Esophagus (tissue), 2 donors: ENCODE results near the gene ADAMTSL2. TPM values are rescaled to one million over a fixed set of nuclear protein-coding genes. Genes with fewer than 3 reads are reported as not detected.

ENCODE experiments used
- H3K27ac ChIP-seq, 2 donors: one replicate each; pipeline ENCODE4 v1.5.1; 2013; ENCODE audit warnings: low read depth in 2 of 2, mild to moderate bottlenecking in 2 of 2, inconsistent platforms in 1 of 2, low read length in 1 of 2, moderate library complexity in 1 of 2
- H3K27me3 ChIP-seq, 2 donors: one replicate each; pipeline ENCODE4 v1.6.1; 2013; ENCODE audit warnings: low read length in 2 of 2, control low read depth in 1 of 2, mild to moderate bottlenecking in 1 of 2; ENCODE audit not compliant: insufficient read depth in 2 of 2, control insufficient read depth in 1 of 2
- H3K36me3 ChIP-seq, 2 donors: one replicate each; pipeline ENCODE4 v1.6.1; 2013; ENCODE audit warnings: low read length in 1 of 2; ENCODE audit not compliant: control insufficient read depth in 2 of 2, insufficient read depth in 2 of 2
- H3K4me1 ChIP-seq, 2 donors: one replicate each; pipeline ENCODE4 v1.6.1; 2013; ENCODE audit warnings: low read length in 1 of 2; ENCODE audit not compliant: control insufficient read depth in 2 of 2, insufficient read depth in 2 of 2
- H3K4me3 ChIP-seq, 2 donors: one replicate each; pipeline ENCODE4 v1.5.1; 2013; ENCODE audit warnings: low read length in 2 of 2, mild to moderate bottlenecking in 2 of 2, low read depth in 1 of 2, moderate library complexity in 1 of 2
- H3K9me3 ChIP-seq, 2 donors: one replicate each; pipeline ENCODE4 v1.6.1; 2013; ENCODE audit warnings: mild to moderate bottlenecking in 2 of 2, low read depth in 1 of 2, low read length in 1 of 2, moderate library complexity in 1 of 2; ENCODE audit not compliant: control insufficient read depth in 2 of 2, insufficient read depth in 1 of 2
- WGBS, 2 donors: extraction: QIAGEN DNeasy Blood & Tissue Kit; methylation state at CpG; one replicate each; pipeline ENCODE4 v1.1.7; 2013; 5-methylcytosine and 5-hydroxymethylcytosine counted together
- polyA plus RNA-seq, 2 donors: library from polyadenylated mRNA; stranded (reverse); fragments of 200-250 nt; gene quantifications; one replicate each; pipeline ENCODE4 v1.2.3, GENCODE V29; 2013
- donor health status: healthy with polysubstance abuse.
- donor health status: Bipolar disorder and iron deficiency.

Gene ADAMTSL2
- polyA plus RNA-seq, 2 donors: 0.60 to 1.0 TPM

GRCh38 chr9:133577737-133578112 lies 43.2 kb downstream of the ADAMTSL2 start:
- H3K27me3 ChIP-seq: no peaks in the 10 kb centered on the region
- H3K36me3 ChIP-seq: no peaks in the 10 kb centered on the region
- H3K4me1 ChIP-seq: peaks cover 2 to 6% of the 10 kb centered on the region in 2 donors
- no peaks in the 10 kb centered on the region for H3K9me3 ChIP-seq
- 80 to 84% methylated on average over 3 of the region's 3 CpGs for WGBS, 2 donors
- no peak overlapping the region for H3K27ac ChIP-seq
- no peak overlapping the region for H3K4me3 ChIP-seq

GRCh38 chr9:133578524-133579441 lies 44.3 kb downstream of the ADAMTSL2 start:
- WGBS, 2 donors: 55 to 68% methylated on average over 38 to 41 of the region's 41 CpGs
- Histone ChIP-seq H3K27ac (no peak overlapping the region), H3K4me3 (no peak overlapping the region), H3K9me3 (no peaks in the 10 kb centered on the region), H3K27me3 (no peaks in the 10 kb centered on the region), H3K4me1 (peaks cover 0 to 2% of the 10 kb centered on the region in 2 donors), H3K36me3 (no peaks in the 10 kb centered on the region)

- Histone ChIP-seq H3K27ac (no peak overlapping the region), H3K36me3 (no peaks in the 10 kb centered on the region), H3K9me3 (no peaks in the 10 kb centered on the region), H3K4me1 (peaks cover 0 to 2% of the 10 kb centered on the region in 2 donors), H3K4me3 (no peak overlapping the region), H3K27me3 (no peaks in the 10 kb centered on the region)
- WGBS, 2 donors: 71 to 79% methylated on average over 31 of the region's 31 CpGs
Measured at GRCh38 chr9:133579601-133580418, 45.3 kb downstream of the ADAMTSL2 start.

- Histone ChIP-seq H3K4me3 (no peak overlapping the region), H3K27ac (no peak overlapping the region), H3K9me3 (no peaks in the 10 kb centered on the region), H3K36me3 (no peaks in the 10 kb centered on the region), H3K4me1 (peaks cover 0 to 2% of the 10 kb centered on the region in 2 donors), H3K27me3 (peaks cover 0 to 4% of the 10 kb centered on the region in 2 donors)
- 50 to 63% methylated on average over 6 of the region's 6 CpGs for WGBS, 2 donors
Measured at GRCh38 chr9:133580419-133580738, 45.9 kb downstream of the ADAMTSL2 start.

- H3K27ac ChIP-seq: no peak overlapping the region
- no peak overlapping the region for H3K4me3 ChIP-seq
- H3K27me3 ChIP-seq: peaks cover 0 to 8% of the 10 kb centered on the region in 2 donors
- H3K36me3 ChIP-seq: no peaks in the 10 kb centered on the region
- peaks cover 0 to 2% of the 10 kb centered on the region in 2 donors for H3K4me1 ChIP-seq
- 80 to 83% methylated on average over 4 of the region's 4 CpGs for WGBS, 2 donors
- no peaks in the 10 kb centered on the region for H3K9me3 ChIP-seq
Measured at GRCh38 chr9:133581011-133581410, 46.5 kb downstream of the ADAMTSL2 start.

GRCh38 chr9:133581513-133582343 lies 47.2 kb downstream of the ADAMTSL2 start:
- H3K4me3 ChIP-seq: no peak overlapping the region
- H3K4me1 ChIP-seq: peaks cover 0 to 2% of the 10 kb centered on the region in 2 donors
- H3K9me3 ChIP-seq: no peaks in the 10 kb centered on the region
- H3K27me3 ChIP-seq: peaks cover 0 to 8% of the 10 kb centered on the region in 2 donors
- no peaks in the 10 kb centered on the region for H3K36me3 ChIP-seq
- H3K27ac ChIP-seq: no peak overlapping the region
- WGBS, 2 donors: 67 to 70% methylated on average over 19 of the region's 19 CpGs

GRCh38 chr9:133582501-133583045 lies 48.1 kb downstream of the ADAMTSL2 start:
- Histone ChIP-seq H3K4me1 (peaks cover 0 to under 1% of the 10 kb centered on the region in 2 donors), H3K27me3 (peaks cover 0 to 8% of the 10 kb centered on the region in 2 donors)
- 86 to 94% methylated on average over 14 of the region's 14 CpGs for WGBS, 2 donors

GRCh38 chr9:133583111-133583510 lies 48.6 kb downstream of the ADAMTSL2 start:
- no peaks in the 10 kb centered on the region for H3K9me3 ChIP-seq
- H3K27me3 ChIP-seq: peaks cover 0 to 8% of the 10 kb centered on the region in 2 donors
- no peaks in the 10 kb centered on the region for H3K36me3 ChIP-seq
- H3K4me3 ChIP-seq: no peak overlapping the region
- H3K27ac ChIP-seq: no peak overlapping the region
- no peaks in the 10 kb centered on the region for H3K4me1 ChIP-seq
- 62 to 69% methylated on average over 3 of the region's 3 CpGs for WGBS, 2 donors

More at GRCh38 chr9:133582501-133583045, 48.1 kb downstream of the ADAMTSL2 start:
- Histone ChIP-seq H3K36me3 (no peaks in the 10 kb centered on the region), H3K4me3 (no peak overlapping the region), H3K9me3 (no peaks in the 10 kb centered on the region), H3K27ac (no peak overlapping the region)

- no peak overlapping the region for H3K27ac ChIP-seq
- 75% methylated on average over 22 to 23 of the region's 23 CpGs for WGBS, 2 donors
- H3K4me3 ChIP-seq: no peak overlapping the region
- H3K4me1 ChIP-seq: no peaks in the 10 kb centered on the region
- H3K27me3 ChIP-seq: peaks cover 0 to 8% of the 10 kb centered on the region in 2 donors
- H3K9me3 ChIP-seq: no peaks in the 10 kb centered on the region
- no peaks in the 10 kb centered on the region for H3K36me3 ChIP-seq
Measured at GRCh38 chr9:133583586-133583985, 49.1 kb downstream of the ADAMTSL2 start.
